Fibroblast of the aortic adventitia (primary cell): ENCODE results near the gene PAX7. TPM values are rescaled to one million over a fixed set of nuclear protein-coding genes. Genes with fewer than 3 reads are reported as not detected.

ENCODE experiments used
- DNase-seq: peaks from one replicate; pipeline ENCODE4 v3.0.0-alpha.2; 2010; ENCODE audit warnings: low read depth
- H3K4me3 ChIP-seq: 2 replicates; pipeline ENCODE4 v1.5.1; 2011; ENCODE audit warnings: low read depth, mild to moderate bottlenecking, control low read depth, low read length, moderate library complexity
- CTCF ChIP-seq: IDR thresholded peaks from 2 replicates; pipeline ENCODE4 v1.5.1; 2011; ENCODE audit warnings: mild to moderate bottlenecking, low read length, control low read depth, inconsistent platforms; ENCODE audit not compliant: insufficient read depth
- total RNA-seq: library from RNA; depleted of rRNA; stranded (reverse); fragments of >200 nt; gene quantifications from 2 replicates; pipeline ENCODE4 v1.2.3, GENCODE V29; 2012; ENCODE audit warnings: low replicate concordance

PAX7 gene
- total RNA-seq, 1 donor = not detected

GRCh38 chr1:18781031-18781430, 150.4 kb downstream of the PAX7 start:
- no peak for DNase-seq
- no peak for TF ChIP-seq CTCF
- no peak overlapping the region for H3K4me3 ChIP-seq

GRCh38 chr1:18783705-18784481, 153.2 kb downstream of the PAX7 start:
- H3K4me3 ChIP-seq = no peak overlapping the region
- no peak for DNase-seq

DNA sequence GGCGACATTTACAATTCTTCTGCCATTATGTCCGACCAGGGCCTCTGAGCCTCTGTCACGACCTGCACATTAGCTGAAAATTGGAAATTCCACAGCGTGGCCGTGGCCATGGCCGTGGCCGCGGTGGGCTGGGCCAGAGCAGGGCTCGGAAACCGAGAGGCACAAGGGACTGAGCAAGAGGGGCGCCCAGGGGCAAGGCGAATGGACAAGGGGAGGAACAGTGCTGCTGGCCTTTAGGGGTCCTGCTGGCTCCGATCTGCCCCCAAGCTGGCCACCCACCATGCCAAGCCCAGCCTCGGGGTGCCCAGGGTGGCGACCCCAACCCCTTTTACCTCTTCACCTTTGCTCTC, 153.8 kb downstream of the PAX7 start:
- DNase-seq = no peak
- no peak overlapping the region for H3K4me3 ChIP-seq
- TF ChIP-seq CTCF = no peak

More at GRCh38 chr1:18783705-18784481, 153.2 kb downstream of the PAX7 start:
- no peak for TF ChIP-seq CTCF

GRCh38 chr1:18786149-18786548, 155.5 kb downstream of the PAX7 start:
- H3K4me3 ChIP-seq = no peak overlapping the region
- no peak for TF ChIP-seq CTCF
- DNase-seq = no peak

DNA sequence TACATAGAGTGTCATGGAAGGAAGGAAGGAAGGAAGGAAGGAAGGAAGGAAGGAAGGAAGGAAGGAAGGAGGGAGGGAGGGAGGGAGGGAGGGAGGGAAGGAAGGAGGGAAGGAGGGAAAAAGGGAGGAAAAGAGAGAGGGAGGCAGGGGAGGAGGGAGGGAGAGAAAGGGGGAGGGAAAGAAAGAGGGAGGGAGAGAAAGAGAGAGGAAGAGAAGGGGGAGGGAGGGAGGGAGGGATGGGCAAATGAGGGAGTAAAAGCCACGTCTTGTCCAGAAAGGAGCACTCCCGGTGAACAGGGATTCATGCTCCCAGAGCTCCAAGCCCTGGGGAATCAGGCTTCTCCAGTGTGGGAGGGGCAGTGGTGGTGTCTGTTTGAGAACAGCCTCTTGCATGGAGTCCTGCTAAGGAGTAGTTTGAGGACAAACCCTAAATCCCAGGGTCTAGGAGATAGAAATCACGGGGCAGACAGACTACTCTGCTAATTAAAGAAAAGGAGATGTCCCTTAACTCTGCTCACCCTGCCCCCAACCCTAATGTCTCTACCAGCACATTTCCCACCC, 157.3 kb downstream of the PAX7 start:
- H3K4me3 ChIP-seq = no peak overlapping the region
- DNase-seq = no peak
- TF ChIP-seq CTCF = no peak

- H3K4me3 ChIP-seq = no peak overlapping the region
- TF ChIP-seq CTCF = no peak
- no peak for DNase-seq
Measured at GRCh38 chr1:18789246-18789645, 158.6 kb downstream of the PAX7 start.
